Measurements from ENCODE around the gene UTP25.
A peak's percentile ranks its signal among the peaks of the same experiment; 100 is the strongest.

The UTP25 gene

DNA sequence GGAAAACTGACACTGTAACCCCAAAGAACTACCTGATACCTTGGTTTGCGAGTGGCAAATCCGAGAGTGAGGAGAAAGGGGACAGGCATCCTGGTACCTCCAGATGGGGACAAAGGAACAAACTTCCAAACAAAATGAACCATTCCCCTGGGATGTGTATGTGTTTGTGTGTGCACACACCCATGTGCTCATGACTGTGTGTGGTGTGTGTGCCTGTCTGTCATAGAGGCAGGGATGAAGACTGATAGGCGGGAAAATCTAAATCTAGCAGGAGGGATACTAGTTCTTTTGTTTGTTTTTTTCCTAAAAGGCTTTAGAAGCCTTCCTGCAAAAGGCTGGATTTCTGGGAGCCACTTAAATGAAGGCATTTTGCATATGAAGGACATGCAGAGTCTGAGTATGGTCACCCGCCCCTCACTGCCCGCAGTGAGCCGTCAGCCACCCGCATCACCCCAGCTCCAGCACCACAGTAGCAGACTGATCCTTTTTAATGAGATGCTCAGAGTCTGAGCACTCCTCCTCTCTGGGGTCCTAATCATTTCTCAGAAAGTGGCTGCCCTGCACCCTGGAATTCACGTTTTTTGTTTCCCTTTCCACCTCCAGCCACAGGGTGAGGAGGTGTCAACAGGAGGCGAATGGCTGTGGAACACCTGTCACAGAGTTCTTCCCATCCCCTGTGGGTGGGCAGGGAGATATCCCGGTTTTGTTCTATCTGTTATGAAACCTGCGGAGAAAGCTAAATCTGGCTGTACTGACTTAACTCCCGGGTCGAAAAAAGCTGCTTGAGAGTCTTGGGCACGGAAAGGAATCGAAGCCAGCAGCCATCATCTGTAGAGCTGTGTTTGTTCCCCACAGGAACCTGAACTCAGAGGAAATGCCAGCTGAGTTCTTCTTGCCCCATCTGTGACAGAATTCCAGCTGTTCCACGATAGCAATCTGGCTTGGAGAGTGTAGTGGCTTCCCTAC is 34.9 kb downstream of the UTP25 start:
- no peak for DNase-seq
- Histone ChIP-seq H3K27me3 (ENCODE audit: control insufficient read depth in 1 of 2, insufficient read depth in 1 of 2, low read length in 2 of 2) (peaks cover 0 to 9% of the 10 kb centered on the region in 2 experiments), H4K8ac (ENCODE audit: low read length) (no peak overlapping the region), H2BK12ac (ENCODE audit: low read length in 2 of 2) (no peak overlapping the region), H4K91ac (ENCODE audit: low read length) (no peak overlapping the region), H2BK5ac (ENCODE audit: low read depth, low read length, poor library complexity, severe bottlenecking) (no peak overlapping the region), H3K18ac (ENCODE audit: low read depth in 1 of 2, low read length in 2 of 2) (peak overlapping the region in 1 of 2 experiments; percentile 28), H2AK5ac (ENCODE audit: low read length, severe bottlenecking) (no peak overlapping the region), H2BK15ac (ENCODE audit: low read depth, poor library complexity, severe bottlenecking) (no peak overlapping the region), H3K36me3 (ENCODE audit: control insufficient read depth in 1 of 2, insufficient read depth in 2 of 2, low read depth in 1 of 2, low read length in 2 of 2) (peaks cover 0 to 4% of the 10 kb centered on the region in 2 experiments), H3K9me3 (ENCODE audit: control insufficient read depth, low read length) (peaks cover 3% of the 10 kb centered on the region), H3K4me2 (ENCODE audit: low read length, poor library complexity, severe bottlenecking) (no peak overlapping the region), H3K4me3 (ENCODE audit: insufficient read depth in 1 of 2, low read depth in 1 of 2, low read length in 2 of 2) (no peak overlapping the region), H3K4ac (ENCODE audit: low read depth in 1 of 2, low read length in 2 of 2) (no peak overlapping the region), H3K9ac (ENCODE audit: low read length) (no peak overlapping the region), H2BK120ac (ENCODE audit: low read depth, low read length) (no peak overlapping the region), H3K4me1 (ENCODE audit: control insufficient read depth, insufficient read depth, low read depth, low read length) (peaks cover 2% of the 10 kb centered on the region), H3K14ac (ENCODE audit: low read length in 2 of 2) (no peak overlapping the region), H3K79me1 (replicated peaks; ENCODE audit: low read length, poor library complexity, severe bottlenecking) (no peaks in the 10 kb centered on the region), H3K23ac (ENCODE audit: low read length in 2 of 2) (no peak overlapping the region), H3K27ac (ENCODE audit: low read length, poor library complexity, severe bottlenecking) (no peak overlapping the region), H2AFZ (ENCODE audit: low read depth, low read length) (no peak overlapping the region)
- 57% methylated on average over 15 of the region's 16 CpGs for WGBS

GRCh38 chr1:209863766-209864485 is 36.2 kb downstream of the UTP25 start:
- H4K8ac ChIP-seq (ENCODE audit: low read length) = no peak overlapping the region
- no peaks in the 10 kb centered on the region for H3K36me3 ChIP-seq (ENCODE audit: control insufficient read depth in 1 of 2, insufficient read depth in 2 of 2, low read depth in 1 of 2, low read length in 2 of 2)
- H3K18ac ChIP-seq (ENCODE audit: low read depth in 1 of 2, low read length in 2 of 2) = no peak overlapping the region
- H2BK120ac ChIP-seq (ENCODE audit: low read depth, low read length) = no peak overlapping the region
- no peak overlapping the region for H3K27ac ChIP-seq (ENCODE audit: low read length, poor library complexity, severe bottlenecking)
- H3K14ac ChIP-seq (ENCODE audit: low read length in 2 of 2) = peak overlapping the region in 1 of 2 experiments; percentile 12
- H2AFZ ChIP-seq (ENCODE audit: low read depth, low read length) = no peak overlapping the region
- no peak overlapping the region for H3K4me2 ChIP-seq (ENCODE audit: low read length, poor library complexity, severe bottlenecking)
- no peak overlapping the region for H3K4ac ChIP-seq (ENCODE audit: low read depth in 1 of 2, low read length in 2 of 2)
- no peak overlapping the region for H4K91ac ChIP-seq (ENCODE audit: low read length)
- peaks cover 0 to 9% of the 10 kb centered on the region in 2 experiments for H3K27me3 ChIP-seq (ENCODE audit: control insufficient read depth in 1 of 2, insufficient read depth in 1 of 2, low read length in 2 of 2)
- WGBS = 72% methylated on average over 4 of the region's 4 CpGs
- no peaks in the 10 kb centered on the region for H3K79me1 ChIP-seq (replicated peaks; ENCODE audit: low read length, poor library complexity, severe bottlenecking)
- no peak overlapping the region for H2AK5ac ChIP-seq (ENCODE audit: low read length, severe bottlenecking)
- no peak overlapping the region for H2BK5ac ChIP-seq (ENCODE audit: low read depth, low read length, poor library complexity, severe bottlenecking)
- peak overlapping the region in 1 of 2 experiments; percentile 17 for H2BK12ac ChIP-seq (ENCODE audit: low read length in 2 of 2)
- H3K9me3 ChIP-seq (ENCODE audit: control insufficient read depth, low read length) = peaks cover 5% of the 10 kb centered on the region
- H3K4me3 ChIP-seq (ENCODE audit: insufficient read depth in 1 of 2, low read depth in 1 of 2, low read length in 2 of 2) = no peak overlapping the region
- no peak overlapping the region for H3K9ac ChIP-seq (ENCODE audit: low read length)
- H3K23ac ChIP-seq (ENCODE audit: low read length in 2 of 2) = no peak overlapping the region
- no peak for DNase-seq
- H3K4me1 ChIP-seq (ENCODE audit: control insufficient read depth, insufficient read depth, low read depth, low read length) = peaks cover 2% of the 10 kb centered on the region
- no peak overlapping the region for H2BK15ac ChIP-seq (ENCODE audit: low read depth, poor library complexity, severe bottlenecking)

DNA sequence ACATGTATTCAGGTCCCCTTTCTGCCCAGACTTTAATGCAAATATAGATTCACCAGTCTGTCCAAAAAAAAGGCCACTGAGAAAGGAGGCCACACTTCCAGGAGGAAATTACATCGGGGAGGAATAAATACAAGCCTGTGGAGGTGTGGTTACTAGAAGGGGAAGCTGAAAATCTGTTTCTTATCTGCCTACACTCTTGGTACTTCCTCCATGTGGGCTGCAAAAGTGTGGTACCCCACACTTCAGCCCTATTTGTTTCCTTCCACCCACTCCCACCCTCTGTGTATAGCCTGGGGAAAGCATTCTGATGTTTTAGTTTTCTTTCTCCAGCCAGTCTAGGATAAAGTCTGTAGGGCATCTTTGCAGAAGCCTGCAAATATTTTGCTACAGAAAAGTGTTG is 38.4 kb downstream of the UTP25 start:
- no peak overlapping the region for H4K91ac ChIP-seq (ENCODE audit: low read length)
- no peak overlapping the region for H2BK12ac ChIP-seq (ENCODE audit: low read length in 2 of 2)
- no peak overlapping the region for H3K9ac ChIP-seq (ENCODE audit: low read length)
- no peak overlapping the region for H2BK5ac ChIP-seq (ENCODE audit: low read depth, low read length, poor library complexity, severe bottlenecking)
- no peak overlapping the region for H3K4me3 ChIP-seq (ENCODE audit: insufficient read depth in 1 of 2, low read depth in 1 of 2, low read length in 2 of 2)
- H3K27me3 ChIP-seq (ENCODE audit: control insufficient read depth in 1 of 2, insufficient read depth in 1 of 2, low read length in 2 of 2) = peaks cover 0 to 9% of the 10 kb centered on the region in 2 experiments
- no peak overlapping the region for H3K4ac ChIP-seq (ENCODE audit: low read depth in 1 of 2, low read length in 2 of 2)
- no peak overlapping the region for H2BK120ac ChIP-seq (ENCODE audit: low read depth, low read length)
- peaks cover 2% of the 10 kb centered on the region for H3K4me1 ChIP-seq (ENCODE audit: control insufficient read depth, insufficient read depth, low read depth, low read length)
- no peak overlapping the region for H3K4me2 ChIP-seq (ENCODE audit: low read length, poor library complexity, severe bottlenecking)
- H3K9me3 ChIP-seq (ENCODE audit: control insufficient read depth, low read length) = peaks cover 5% of the 10 kb centered on the region
- no peak overlapping the region for H4K8ac ChIP-seq (ENCODE audit: low read length)
- no peak overlapping the region for H2AK5ac ChIP-seq (ENCODE audit: low read length, severe bottlenecking)
- no peak overlapping the region for H2AFZ ChIP-seq (ENCODE audit: low read depth, low read length)
- H3K18ac ChIP-seq (ENCODE audit: low read depth in 1 of 2, low read length in 2 of 2) = no peak overlapping the region
- 100% methylated on average over 1 of the region's 1 CpG for WGBS
- H3K23ac ChIP-seq (ENCODE audit: low read length in 2 of 2) = no peak overlapping the region
- no peak overlapping the region for H3K14ac ChIP-seq (ENCODE audit: low read length in 2 of 2)
- no peak overlapping the region for H2BK15ac ChIP-seq (ENCODE audit: low read depth, poor library complexity, severe bottlenecking)
- no peaks in the 10 kb centered on the region for H3K79me1 ChIP-seq (replicated peaks; ENCODE audit: low read length, poor library complexity, severe bottlenecking)
- no peak overlapping the region for H3K27ac ChIP-seq (ENCODE audit: low read length, poor library complexity, severe bottlenecking)
- DNase-seq = no peak
- H3K36me3 ChIP-seq (ENCODE audit: control insufficient read depth in 1 of 2, insufficient read depth in 2 of 2, low read depth in 1 of 2, low read length in 2 of 2) = no peaks in the 10 kb centered on the region
